OCI-LY3 (cell line): ENCODE results near the gene LGALS3.

Source experiments
- CTCF ChIP-seq: fragments of 200-600, 300-600 bp; sonication (generic); IDR thresholded peaks from 2 replicates; pipeline ENCODE4 v1.5.1; 2014; ENCODE audit warnings: antibody characterized with exemption, low read length, low read depth
- EZH2phosphoT487 ChIP-seq: fragments of 200-600 bp; shearing (Covaris generic); IDR thresholded peaks from 2 replicates; pipeline ENCODE4 v1.6.1; 2018; ENCODE audit warnings: antibody characterized with exemption, mixed run types, low read depth

DNA sequence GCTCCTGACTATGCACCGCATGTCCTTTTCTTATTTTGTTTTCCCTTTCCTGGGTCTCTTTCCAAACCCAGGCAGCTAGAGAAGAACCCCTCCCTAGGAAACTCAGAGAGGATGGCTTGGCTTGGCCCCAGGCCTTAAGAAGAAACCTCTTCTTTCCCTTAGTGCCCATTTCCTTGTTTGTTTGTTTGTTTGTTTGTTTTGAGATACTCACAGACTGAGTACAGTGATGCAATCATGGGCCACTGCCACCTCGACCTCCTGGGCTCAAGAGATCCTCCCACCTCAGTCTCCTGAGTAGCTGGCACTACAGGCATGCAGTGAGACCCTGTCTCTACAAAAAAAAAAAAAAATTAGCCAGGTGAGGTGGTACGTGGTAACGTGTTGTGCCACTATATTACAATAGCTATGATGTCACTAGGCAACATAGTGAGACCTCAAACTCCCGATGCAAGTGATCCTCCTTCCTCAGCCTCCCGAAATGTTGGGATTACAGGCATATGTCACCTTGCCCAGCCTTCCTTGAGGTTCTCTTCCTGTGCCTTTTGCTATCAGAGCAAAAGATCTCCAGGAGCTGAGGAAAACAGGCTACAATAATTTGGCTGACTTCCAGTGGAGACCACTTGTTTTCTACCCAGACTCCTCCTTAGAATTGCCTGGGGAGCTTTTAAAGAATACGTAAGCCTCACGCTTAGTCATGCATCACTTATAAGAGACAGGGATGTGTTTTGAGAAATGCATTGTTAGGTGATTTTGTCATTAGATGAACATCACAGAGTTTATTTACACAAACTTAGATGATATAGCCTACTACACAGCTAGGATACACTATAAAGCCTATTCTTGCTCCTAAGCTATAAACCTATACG is 34.5 kb upstream of the LGALS3 start:
- no peak for TF ChIP-seq CTCF
- TF ChIP-seq EZH2phosphoT487 = no peak
